ENCODE data around the gene KATNB1.
"Not testable (repeated sequence)": the region's sequence is repeated elsewhere in the genome, so short reads cannot be mapped to it uniquely, and the experiment has no call there.

Gene KATNB1

DNA sequence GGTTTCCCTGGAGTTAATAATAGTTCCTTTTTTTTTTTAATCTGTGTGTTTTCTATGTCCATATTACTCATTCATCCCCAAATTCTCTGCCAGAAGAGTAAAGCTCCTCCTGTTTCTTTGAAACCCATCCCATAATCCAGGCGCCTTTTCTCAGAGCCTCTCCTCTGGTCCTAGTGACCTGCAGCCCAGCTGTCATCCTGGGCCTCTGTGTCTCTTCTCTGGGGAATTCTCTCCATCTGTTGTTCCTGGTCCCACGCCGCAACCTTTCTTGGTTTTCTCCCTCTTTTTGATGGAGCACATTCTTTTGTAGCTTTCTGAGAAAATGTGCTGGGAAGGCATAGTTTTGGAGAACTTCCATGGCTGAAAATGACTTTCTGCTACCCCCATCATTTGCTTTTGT is 10.2 kb downstream of the KATNB1 start:
- no peak for DNase-seq

GRCh38 chr16:57746316-57746715 is 10.7 kb downstream of the KATNB1 start:
- not testable (repeated sequence) for DNase-seq

DNA sequence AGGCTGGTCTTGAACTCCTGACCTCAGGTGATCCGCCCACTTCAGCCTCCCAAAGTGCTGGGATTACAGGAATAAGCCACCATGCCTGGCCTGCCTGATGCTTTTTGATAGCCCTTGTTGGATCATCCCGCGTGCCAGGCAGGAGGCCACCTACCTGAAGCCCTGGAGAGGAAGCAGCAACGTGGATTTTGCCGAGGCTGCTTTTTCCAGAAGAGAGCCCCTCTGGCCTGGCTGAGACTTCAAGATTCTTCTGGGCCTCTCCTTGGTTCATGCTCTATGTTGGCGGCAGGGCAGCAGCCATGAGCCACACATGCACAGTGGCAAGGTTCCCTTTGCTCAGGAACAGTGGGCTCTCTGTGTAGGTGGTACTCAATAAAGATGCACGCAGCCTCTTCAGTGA is 11.5 kb downstream of the KATNB1 start:
- DNase-seq: no peak

GRCh38 chr16:57747496-57747895 is 11.9 kb downstream of the KATNB1 start:
- no peak for DNase-seq

DNA sequence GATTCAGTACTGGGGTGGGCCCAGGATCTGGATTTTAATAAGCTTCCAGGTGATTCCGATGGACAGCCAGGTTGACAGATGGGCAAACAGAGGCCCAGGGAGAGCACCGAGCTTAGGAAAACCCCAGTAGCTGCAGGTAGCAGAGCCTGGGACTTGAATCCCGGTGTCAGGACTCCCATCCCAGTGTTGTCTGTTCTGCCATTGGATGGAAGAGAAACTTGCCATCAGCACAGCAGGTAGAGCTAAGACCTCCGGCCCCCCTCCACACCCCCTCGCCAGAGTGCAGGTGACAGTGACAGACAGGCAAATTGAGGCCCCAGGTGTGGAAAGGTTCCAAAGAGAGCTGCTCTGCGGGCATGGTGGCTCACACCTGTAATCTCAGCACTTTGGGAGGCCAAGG is 12.4 kb downstream of the KATNB1 start:
- no peak for DNase-seq

DNA sequence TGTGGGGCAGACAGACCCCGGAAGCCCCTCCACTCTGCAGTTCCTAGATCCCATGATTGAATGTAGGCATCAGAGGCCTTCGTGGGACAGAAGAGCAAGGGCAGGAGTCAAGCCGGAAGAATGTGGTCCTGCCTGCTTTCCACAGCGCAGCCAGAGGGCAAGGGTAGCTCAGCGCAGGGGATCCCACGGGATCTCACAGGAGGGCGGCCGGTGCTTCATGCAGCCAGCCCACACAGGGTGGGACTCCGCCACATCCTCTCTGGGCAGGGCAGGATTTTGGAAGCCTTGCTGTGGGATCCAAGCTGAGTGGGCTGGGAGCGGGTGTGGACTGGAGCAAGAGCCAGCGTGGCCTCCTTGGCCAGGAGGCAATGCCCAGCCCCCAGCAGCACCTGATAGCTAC is 13.0 kb downstream of the KATNB1 start:
- no peak for DNase-seq

DNA sequence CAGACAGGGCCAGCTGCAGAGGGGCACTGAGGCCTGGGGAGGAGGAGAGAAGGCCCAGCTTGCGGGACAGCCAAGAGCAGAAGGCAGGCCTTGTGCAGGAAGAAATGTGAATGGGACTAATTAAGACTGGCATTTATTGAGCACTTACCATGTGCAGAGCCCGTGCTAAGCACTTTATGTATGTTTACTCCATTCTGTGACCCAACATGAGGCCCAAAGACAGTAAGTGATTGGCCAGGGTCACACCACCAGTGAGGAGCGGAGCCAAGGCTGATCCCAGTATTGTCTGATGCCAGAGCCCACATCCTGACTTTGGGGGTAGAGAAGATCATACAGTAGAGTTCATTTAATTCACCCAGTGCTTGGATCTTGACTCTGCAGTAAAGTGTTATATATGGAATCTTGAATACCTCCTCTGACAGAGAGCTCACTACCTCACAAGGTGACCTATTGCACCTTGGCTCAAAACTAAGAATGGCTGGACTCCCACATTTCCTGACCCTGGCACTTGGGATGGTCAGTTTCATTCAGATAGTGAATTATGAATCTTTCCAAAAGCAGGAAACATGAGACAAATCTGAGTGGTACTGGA is 13.6 kb downstream of the KATNB1 start:
- no peak for DNase-seq

DNA sequence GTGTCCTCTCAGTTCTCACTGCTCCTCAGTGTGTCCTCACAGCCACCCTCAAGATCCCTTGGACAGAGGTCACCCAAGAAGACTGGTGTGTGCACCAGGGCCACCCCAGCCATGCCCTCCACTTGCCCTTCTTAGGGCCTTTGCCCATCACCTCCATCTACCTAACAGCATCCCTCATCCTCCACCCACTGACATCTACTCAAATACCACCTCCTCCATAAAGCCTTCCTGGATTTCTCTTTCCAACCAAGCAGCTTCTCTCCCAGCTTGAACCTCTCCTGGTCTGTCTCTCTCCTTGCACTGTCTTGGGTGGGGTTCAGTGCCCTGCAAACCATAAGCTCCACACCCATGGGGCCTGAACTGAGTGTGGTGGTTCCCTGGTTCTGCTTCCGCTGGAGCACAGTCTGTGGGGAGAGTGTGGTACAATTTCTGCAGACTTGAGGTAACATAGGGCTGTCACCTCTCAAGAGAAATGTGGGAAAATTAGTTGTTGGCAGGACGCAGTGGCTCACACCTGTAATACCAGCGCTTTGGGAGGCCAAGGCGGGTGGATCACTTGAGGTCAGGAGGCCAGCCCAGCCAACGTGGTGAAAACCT is 14.4 kb downstream of the KATNB1 start:
- no peak for DNase-seq

- no peak for DNase-seq
Observed at GRCh38 chr16:57750796-57751538, 15.4 kb downstream of the KATNB1 start.

DNA sequence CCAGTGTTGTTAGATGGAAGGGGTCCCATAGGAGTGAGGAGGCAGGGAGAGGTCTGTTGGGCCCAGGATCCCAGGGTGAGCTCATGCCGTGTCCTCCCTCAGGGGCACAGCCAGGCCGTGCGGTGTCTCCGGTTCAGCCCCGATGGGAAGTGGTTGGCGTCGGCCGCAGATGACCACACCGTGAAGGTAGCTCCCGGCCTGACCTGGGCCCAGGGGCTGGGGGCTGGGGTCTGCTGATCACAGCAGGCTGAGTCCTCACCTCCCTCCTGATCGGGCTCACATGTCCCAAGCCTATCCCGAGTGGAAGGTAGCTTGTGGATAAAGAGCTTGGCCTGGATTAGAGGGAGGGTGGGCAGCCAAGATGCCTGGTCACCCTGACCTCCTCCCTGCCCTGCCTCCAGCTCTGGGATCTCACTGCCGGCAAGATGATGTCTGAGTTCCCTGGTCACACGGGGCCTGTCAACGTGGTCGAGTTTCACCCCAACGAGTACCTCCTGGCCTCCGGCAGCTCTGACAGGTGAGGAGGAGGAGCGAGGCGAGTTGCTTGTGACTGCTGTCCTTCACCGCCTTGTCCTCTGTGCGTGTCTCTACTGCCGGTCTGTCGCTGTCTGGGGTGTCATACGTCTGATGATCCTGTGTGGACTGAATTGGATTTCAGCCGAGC is 16.1 kb downstream of the KATNB1 start:
- no peak for DNase-seq

DNA sequence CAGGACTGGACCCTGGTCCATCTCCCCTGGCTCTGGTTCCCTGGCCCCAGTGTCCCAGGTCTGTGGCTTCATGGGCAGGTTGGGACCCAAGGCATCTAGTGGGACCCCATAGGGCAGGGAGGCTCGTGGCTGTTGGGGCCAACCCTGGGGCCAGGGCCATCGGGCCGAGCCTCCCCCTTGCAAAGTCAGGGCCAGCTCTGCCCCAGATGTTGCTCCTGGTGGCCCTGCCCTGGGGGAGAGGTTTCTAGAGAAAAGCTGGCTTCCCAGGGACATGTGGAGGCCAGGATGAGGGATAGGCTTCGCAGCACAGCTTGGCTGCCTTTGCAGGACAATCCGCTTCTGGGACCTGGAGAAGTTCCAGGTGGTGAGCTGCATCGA is 16.6 kb downstream of the KATNB1 start:
- DNase-seq: no peak

DNA sequence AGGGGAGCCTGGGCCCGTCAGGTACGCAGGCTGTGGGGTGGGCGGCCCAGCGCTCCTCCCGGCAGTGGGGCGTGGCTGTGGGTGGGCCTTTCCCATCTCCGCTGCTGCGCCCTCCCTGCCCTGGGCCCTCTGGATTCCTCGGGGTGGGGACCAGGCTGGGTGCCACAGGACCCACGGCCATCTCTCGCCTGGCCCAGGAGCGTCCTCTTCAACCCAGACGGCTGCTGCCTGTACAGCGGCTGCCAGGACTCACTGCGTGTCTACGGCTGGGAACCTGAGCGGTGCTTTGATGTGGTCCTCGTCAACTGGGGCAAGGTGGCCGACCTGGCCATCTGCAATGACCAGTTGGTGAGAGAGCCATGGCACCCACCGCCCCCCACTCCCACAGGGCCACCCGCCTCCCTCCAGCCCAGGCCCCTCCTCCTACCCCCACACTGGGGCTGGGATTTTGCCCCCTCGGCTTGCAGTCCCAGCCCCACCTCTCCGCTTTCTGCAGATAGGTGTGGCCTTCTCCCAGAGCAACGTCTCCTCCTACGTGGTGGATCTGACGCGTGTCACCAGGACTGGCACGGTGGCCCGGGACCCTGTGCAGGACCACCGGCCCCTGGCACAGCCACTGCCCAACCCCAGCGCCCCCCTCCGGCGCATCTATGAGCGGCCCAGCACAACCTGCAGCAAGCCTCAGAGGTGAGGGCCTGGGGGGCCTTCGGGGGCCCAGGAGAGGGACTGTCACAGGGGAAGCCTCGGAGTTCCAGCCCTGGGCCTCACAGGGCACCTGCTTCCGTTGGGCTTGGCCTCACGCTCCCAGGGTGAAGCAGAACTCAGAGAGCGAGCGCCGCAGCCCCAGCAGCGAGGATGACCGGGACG is 17.2 kb downstream of the KATNB1 start:
- DNase-seq: no peak

DNA sequence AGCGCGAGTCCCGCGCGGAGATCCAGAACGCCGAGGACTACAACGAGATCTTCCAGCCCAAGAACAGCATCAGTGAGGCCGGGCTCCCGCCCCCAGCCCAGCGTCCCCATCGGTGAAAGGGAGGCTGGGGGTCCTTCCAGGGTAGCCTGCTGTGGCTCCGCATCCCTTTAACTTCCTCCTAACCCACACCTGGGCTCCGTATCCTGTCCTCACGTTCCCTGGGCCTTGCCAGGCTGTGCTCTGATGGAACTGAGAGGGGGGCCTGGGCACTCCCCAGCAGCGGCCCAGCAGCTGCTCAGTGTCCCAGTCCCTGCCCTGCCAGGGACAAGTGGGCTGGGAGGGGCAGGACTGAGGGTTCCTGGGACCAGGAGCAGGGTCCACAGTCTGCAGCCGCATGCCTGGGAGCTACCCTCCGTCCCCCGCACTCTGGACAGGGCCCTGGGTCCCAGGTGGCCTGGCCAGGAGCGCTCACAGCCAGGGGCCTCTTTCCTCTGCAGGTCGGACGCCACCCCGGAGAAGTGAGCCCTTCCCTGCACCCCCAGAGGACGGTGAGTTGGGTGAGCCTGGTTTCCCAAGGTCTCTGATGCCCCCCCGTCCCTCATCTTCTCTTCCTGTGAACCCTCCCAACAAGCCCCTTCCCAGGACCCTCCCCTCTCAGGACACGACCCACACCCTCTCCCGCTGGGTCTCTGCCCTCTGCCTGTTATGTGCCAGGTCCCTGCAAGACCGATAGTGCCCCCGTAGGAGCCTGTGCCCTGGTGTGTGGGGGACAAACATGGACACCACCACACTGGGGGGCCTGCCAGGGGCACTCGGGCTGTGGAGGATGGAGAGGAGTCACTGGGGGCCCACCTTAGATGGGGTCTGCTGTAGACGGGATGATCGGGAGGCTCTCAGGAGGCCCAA is 18.1 kb downstream of the KATNB1 start:
- DNase-seq: no peak

DNA sequence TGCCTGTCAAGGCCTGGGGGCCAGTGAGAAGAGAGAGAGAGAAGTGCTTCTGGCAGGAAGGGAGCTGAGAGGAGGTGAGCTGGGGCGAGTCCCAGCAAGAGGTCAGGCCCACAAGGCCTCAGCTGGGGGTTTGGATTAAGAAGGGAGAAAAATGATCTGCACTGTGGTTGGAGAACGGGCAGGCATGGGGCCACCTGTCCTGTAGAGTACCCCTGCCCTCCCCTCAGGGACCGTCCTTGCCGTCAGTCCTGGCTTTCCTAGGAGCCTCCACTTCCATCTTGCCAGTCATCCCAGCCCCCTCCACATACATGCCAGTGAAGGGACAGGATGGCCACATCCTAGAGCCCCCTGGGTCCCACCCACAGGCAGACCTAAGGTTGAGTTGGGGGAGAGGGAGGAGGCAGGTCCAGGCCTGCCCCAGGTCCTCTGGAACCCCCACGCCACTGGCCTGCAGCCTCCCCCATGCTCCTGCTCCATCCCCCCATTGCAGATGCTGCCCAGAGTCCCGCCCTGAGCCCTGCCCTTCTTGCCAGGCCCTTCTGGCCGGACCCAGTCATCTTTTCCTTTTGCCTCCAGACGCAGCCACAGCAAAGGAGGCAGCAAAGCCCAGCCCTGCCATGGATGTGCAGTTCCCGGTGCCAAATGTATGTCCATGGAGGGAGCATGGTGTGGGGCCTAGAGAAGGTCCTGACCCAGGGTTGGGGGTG is 18.9 kb downstream of the KATNB1 start:
- no peak for DNase-seq

DNA sequence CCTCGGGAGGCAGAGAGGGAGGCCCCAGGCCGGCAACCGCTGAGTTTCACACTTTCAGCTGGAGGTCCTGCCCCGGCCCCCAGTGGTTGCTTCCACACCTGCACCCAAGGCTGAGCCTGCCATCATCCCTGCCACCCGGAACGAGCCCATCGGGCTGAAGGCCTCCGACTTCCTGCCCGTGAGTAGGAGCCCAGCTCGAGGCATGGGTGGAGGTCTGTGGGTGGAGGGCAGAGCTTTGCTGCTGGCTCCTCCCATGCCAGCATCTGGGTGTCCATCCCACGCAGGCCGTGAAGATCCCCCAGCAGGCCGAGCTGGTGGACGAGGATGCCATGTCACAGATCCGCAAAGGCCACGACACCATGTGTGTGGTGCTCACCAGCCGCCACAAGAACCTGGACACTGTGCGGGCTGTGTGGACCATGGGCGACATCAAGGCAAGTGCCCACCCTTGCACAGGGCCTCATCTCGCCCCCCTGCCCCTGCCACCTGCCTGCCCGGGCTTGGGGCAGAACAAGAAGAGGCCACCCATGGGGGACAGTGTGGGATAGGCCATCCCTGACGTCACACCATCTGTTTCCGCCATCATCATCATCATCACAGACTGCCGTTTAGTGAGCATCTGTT is 19.6 kb downstream of the KATNB1 start:
- DNase-seq: no peak

GRCh38 chr16:57755726-57756423 is 20.3 kb downstream of the KATNB1 start:
- no peak for DNase-seq

GRCh38 chr16:57756424-57757325 is 21.1 kb downstream of the KATNB1 start:
- DNase-seq: no peak

GRCh38 chr16:57757326-57757786 is 21.8 kb downstream of the KATNB1 start:
- peak; percentile 11 for DNase-seq

DNA sequence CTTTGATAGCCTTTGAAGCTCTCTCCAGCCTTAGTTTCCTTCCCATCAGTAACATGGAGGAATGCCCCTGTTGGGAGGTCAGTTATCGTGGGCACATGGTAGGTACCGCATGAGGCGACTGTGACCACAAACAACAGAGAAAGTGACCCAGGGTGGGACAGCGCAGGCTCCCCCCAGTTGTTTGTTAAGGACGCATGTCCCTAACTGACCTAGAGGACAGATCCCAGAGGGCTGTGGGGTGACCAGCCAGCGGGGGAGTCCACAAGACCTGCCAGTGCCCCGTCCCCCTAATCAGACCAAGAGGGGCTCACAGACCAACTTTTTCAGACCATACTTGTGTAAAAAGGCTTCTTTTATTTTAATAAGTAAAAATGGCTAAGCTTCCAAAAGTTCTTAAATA is 22.3 kb downstream of the KATNB1 start:
- DNase-seq: no peak

Measured in NCI-H2029 (cell line).